HG02938 (cell line): ENCODE measurements around the gene MEIS2.
A peak's percentile ranks its signal among the peaks of the same experiment; 100 is the strongest.

ENCODE experiments used
- ATAC-seq: cut with Tn5 transposase; IDR thresholded peaks from one replicate; pipeline ENCODE4 v1.9.1; 2021; ENCODE audit warnings: mild to moderate bottlenecking, moderate library complexity; ENCODE audit not compliant: unreplicated experiment

The MEIS2 gene

GRCh38 chr15:36904715-36905114 is 195.6 kb downstream of the MEIS2 start:
- no peak for ATAC-seq

DNA sequence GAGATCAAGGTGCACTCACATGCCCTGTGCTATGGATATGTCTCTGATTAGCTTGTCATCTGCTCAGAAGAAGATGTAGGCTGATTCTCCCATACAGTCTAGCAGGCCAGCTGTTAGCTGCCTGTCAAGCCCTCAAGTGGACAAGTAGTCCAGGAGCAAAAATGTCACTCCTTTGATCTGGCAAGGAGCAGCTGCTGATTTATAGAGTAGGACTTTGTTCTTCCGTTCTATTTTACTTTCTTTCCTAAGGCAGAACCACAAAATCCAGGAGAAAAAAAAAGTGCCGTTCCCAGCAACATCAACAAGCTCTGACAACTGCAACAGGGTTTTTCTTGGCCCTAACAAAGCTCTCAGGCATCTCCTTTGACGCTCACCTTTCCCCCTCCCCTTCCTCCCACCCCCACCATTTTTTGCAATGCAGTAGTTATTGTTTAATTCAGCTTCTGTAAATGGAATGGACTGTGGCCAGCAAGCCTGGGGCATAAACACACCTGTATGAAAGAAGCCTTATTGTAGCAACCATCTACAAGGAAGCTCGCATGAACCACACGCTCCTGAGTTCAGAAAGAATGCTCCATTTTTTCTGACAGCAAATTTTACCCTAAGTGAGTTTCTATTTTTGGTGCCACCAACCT is 196.3 kb downstream of the MEIS2 start:
- no peak for ATAC-seq

- no peak for ATAC-seq
These were observed 197.2 kb downstream of the MEIS2 start for GRCh38 chr15:36903195-36903594.

GRCh38 chr15:36901012-36901411 is 199.3 kb downstream of the MEIS2 start:
- ATAC-seq: no peak

DNA sequence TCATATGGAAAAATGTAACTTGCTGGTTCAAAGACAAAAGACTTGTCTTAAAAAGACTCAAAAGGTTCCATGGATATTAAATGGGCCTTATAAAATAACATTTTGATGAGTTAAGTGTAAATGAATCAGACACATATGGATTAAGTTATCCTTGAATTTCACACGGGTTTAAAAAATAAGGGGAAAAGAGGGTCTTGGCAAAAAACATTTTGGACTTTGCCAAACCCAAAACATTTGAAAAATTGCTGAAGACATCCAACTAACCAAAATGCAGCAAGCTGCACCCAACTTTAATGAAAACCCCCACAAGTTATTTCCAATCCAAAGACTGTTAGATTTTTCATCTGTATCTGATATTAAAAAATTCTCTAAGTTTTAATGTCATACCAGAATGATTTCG is 200.7 kb downstream of the MEIS2 start:
- ATAC-seq: no peak

- ATAC-seq: no peak
These were observed 201.7 kb downstream of the MEIS2 start for GRCh38 chr15:36898536-36899126.

DNA sequence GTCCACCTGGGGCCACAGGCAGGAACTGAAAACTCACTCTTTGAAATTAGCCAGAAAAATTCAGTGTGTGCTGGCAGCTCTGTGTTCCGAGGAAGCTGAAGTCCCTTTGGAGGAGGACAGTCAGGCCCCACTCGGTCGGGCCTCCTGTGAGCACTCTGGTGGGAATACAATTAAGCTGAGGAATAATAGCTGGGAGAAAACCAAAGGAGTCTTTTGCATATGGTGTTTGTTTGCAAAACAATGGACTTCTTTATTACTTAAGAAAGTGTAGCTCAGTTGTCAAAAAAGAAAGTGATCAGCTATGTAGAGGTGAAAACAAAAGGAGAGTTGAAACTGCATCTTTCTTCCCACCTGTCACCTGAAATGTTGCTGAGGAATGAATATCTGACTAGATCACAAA is 202.5 kb downstream of the MEIS2 start:
- no peak for ATAC-seq

- ATAC-seq: no peak
These were observed 203.4 kb downstream of the MEIS2 start for GRCh38 chr15:36896949-36897348.

GRCh38 chr15:36894075-36894474 is 206.3 kb downstream of the MEIS2 start:
- ATAC-seq: no peak

DNA sequence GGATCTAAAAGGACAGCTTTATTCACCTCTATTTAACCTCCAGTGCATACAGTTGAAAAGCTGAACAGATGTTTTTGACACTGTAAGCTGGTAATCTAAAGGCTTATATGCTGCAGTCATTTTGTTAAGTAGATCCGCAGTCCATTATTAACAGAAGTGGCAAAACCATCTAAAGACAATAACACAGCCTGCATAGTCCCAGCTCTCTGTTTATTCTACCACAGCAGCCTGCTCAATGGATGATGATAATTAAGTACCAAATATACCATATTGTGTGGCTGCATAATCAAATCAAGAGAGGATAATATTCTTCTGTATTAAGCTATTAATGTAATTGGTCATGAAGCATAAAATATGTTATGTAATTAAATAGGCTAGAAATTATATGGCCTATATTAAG is 207.1 kb downstream of the MEIS2 start:
- ATAC-seq: no peak

- no peak for ATAC-seq
These were observed 212.0 kb downstream of the MEIS2 start for GRCh38 chr15:36888011-36888992.

DNA sequence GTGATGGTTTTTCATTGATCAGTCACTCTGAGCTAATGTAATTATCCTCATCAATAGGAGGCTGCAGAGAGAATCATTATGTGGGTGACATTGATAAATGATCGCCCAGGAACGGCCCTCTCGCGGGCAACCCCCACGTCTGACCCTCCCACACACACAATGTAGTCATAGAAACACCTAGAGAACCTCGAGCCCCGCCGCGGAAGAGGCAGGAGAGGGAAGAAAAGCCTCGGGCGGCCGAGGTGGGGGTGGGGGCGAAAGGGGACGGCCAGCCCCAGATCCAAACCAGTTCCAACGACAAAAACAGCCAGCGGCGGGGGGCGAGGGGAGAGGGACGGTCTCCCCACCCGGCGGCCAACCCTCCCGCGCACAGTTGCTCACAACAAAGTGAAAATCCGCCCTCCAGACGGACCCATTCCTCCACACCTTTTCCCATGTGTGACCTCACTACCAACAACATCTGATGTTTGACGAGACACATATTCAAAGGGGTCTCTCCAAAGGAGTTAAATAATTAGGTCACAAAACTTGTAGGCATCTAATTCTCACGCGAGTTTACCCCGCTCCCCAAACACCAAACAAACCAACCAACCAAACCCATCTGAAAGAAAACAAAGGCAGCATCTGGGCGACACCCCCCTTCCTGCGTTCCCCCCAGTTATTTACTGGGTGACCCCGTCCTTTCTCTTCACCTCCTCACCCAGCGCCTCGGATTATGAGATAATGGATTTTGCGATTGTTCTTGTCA is 213.0 kb downstream of the MEIS2 start:
- no peak for ATAC-seq

DNA sequence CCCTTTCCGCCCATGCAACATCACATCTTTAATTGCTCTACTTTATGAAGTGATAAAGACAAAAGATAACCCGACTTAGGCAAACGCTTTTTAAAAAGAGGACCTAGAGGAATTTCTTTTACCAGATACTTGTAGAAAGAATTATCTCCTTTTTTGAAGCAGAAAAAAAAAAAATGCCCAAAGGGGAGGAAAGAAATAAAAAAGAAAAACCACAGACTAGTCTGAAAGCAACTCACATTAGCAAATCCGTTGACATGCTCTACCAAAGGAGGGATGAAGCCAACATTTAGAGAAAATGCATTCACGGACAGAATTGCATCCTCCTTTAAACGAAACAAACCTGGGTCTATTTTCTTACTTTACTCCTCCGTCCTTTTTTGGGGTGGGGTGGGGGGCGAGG is 213.6 kb downstream of the MEIS2 start:
- ATAC-seq: no peak

- no peak for ATAC-seq
These were observed 214.2 kb downstream of the MEIS2 start for GRCh38 chr15:36886191-36886590.

DNA sequence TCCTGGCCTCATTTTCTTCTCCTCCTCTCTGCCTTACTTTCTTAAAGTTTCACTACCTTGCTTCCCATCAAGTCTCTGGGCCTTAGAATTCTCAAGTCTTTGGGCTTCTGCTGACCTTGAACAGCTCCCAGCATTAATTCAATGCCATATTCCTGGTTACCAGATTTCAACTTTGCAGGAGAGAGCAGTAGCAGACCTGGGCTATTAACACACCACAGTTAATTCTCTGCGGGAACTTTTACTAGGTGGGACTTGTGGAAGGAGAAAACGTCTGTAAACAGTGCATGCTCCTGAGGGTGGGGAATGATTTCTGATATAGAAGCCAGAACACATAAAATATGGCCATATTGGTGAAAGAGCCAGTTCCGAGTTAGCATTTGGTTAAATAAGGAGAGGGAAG is 214.6 kb downstream of the MEIS2 start:
- no peak for ATAC-seq

GRCh38 chr15:36884936-36885635 is 215.3 kb downstream of the MEIS2 start:
- no peak for ATAC-seq

DNA sequence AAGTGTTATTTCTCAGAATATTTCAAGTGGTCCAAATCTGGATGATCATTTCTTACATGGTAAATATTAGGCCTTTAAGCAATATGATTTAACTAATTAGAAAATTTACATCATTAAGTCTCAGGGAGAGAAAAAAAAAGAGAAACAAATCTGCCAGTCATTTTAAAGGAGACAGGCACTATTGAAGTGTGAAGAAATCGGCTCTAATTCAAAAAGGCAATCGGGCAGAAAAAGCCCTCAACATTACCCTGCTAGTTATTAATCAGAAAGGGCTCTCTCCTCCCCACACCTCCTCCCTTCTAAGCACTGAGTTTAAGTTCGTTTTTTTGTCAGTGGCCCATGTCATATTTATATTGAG is 215.9 kb downstream of the MEIS2 start:
- no peak for ATAC-seq

- peak; percentile 80 for ATAC-seq
These were observed 216.4 kb downstream of the MEIS2 start for GRCh38 chr15:36883713-36884517.

GRCh38 chr15:36882487-36883131 is 217.7 kb downstream of the MEIS2 start:
- no peak for ATAC-seq
